Measurements from ENCODE around the gene ENTPD2.

DNA sequence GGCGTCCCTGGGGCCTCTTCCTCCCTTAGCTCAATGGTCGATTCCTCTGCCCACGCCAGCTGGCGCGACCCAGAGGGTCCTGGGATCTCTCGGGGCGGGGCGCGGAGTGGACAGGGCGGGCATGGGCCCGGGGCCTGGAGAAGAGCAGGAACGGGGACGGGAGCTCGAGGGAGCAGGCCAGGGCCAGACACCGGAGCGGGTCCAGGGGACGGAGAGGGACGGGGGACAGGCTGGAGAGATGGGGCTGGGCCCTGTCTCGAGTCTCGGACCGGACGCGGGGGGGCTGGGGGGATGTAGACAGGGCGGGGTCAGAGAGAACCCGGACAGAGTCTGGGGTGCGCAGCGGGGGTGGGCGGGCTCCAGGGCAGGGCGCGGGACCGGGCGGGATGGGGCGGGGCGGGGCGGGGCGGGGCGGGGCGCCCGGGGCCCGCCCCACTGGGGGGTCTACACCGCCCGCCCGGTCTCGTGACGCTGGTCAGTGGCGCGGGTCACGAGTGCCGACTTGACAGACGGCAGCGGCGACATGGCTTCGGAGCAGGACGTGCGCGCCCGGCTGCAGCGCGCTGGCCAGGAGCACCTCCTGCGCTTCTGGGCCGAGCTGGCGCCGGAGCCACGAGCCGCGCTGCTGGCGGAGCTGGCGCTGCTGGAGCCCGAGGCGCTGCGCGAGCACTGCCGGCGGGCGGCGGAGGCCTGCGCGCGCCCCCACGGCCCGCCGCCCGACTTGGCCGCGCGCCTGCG, 23.3 kb upstream of the ENTPD2 start, which contains the start of gene UAP1L1:
- TF ChIP-seq, protein P1, sequence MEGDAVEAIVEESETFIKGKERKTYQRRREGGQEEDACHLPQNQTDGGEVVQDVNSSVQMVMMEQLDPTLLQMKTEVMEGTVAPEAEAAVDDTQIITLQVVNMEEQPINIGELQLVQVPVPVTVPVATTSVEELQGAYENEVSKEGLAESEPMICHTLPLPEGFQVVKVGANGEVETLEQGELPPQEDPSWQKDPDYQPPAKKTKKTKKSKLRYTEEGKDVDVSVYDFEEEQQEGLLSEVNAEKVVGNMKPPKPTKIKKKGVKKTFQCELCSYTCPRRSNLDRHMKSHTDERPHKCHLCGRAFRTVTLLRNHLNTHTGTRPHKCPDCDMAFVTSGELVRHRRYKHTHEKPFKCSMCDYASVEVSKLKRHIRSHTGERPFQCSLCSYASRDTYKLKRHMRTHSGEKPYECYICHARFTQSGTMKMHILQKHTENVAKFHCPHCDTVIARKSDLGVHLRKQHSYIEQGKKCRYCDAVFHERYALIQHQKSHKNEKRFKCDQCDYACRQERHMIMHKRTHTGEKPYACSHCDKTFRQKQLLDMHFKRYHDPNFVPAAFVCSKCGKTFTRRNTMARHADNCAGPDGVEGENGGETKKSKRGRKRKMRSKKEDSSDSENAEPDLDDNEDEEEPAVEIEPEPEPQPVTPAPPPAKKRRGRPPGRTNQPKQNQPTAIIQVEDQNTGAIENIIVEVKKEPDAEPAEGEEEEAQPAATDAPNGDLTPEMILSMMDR (IDR thresholded peaks at IDR 0.05) = no peak
- no peak for TF ChIP-seq POLR2A (IDR thresholded peaks at IDR 0.05)
